Measurements from ENCODE around the gene NDUFS6. TPM values are rescaled to one million over a fixed set of nuclear protein-coding genes. Genes with fewer than 3 reads are reported as not detected.

The NDUFS6 gene
- total and polyA plus RNA-seq, 2 of the 8 experiments (the other 6 are each of a cell fraction or from before 2014, with no cell fraction given) = 72.7 to 191 TPM

DNA sequence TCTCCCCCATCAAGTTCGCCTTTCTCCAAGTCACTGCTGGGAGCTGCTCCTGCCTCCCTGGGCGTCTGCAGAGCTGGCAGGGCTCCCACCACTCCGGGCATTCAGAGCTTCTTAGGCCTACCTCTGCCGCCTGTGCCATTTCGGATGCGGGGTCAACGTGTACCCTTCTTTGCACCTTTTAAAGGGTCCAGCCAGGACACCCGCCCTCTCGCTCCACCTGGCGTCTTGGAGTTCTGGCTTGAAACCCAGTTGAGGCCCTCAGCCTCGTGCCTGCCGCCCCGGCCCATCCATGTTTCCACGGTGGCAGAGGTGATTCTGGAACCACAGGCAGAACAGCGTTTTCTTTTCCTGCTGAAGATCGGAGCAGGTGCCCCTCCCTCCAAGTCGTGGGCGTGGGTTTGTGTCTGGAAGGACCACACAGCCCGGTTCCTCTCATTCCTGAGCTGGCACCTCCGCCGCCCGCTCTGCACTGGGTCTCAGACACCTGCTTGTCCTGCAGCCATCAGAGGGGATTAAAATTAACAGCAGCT lies 32.9 kb downstream of the NDUFS6 start:
- no peak overlapping the region for H3K27ac ChIP-seq (ENCODE audit: low read depth, low read length)
- no peak for DNase-seq (ENCODE audit: low read depth in 1 of 2, low spot score in 2 of 2)
- no peak overlapping the region for H2BK15ac ChIP-seq (ENCODE audit: low read length)
- H3K9me3 ChIP-seq (ENCODE audit: insufficient read depth in 2 of 2, low read depth in 1 of 2, low read length in 1 of 2) = no peaks in the 10 kb centered on the region
- H2AFZ ChIP-seq (ENCODE audit: low read length) = no peak overlapping the region
- H4K8ac ChIP-seq (ENCODE audit: extremely low read depth, insufficient read depth, low read length) = no peak overlapping the region
- H4K20me1 ChIP-seq (replicated peaks in 1 of 2; ENCODE audit: control insufficient read depth in 1 of 2, insufficient read depth in 2 of 2, low read length in 2 of 2) = no peaks in the 10 kb centered on the region
- POLR2A ChIA-PET (ENCODE audit: partially characterized antibody) = no interaction called here
- 87% methylated on average over 21 of the region's 22 CpGs; no CpG with 5 or more reads in 1 of the 2 experiments for WGBS, 2 experiments (ENCODE audit: extremely low coverage in 1 of 2, insufficient coverage in 1 of 2, insufficient read length in 1 of 2, insufficient replicate concordance in 2 of 2, low coverage in 1 of 2, low lambda C conversion rate in 2 of 2, missing lambda C conversion rate in 1 of 2)
- no peak overlapping the region for H2AK5ac ChIP-seq (ENCODE audit: low read depth, low read length)
- H4K91ac ChIP-seq (replicated peaks; ENCODE audit: insufficient read length, low read length) = no peak overlapping the region
- no peak overlapping the region for H3K23ac ChIP-seq (ENCODE audit: insufficient read length)
- H3K27me3 ChIP-seq (replicated peaks in 1 of 4; ENCODE audit: control insufficient read depth in 3 of 4, extremely low read depth in 1 of 4, insufficient read depth in 3 of 4, low read length in 3 of 4) = no peaks in the 10 kb centered on the region
- no peak overlapping the region for H3K56ac ChIP-seq (replicated peaks; ENCODE audit: insufficient read length, low read depth, low read length)
- peaks cover 3 to 21% (median 5%) of the 10 kb centered on the region in 4 experiments for H3K4me1 ChIP-seq (replicated peaks in 1 of 4; ENCODE audit: control insufficient read depth in 3 of 4, insufficient read depth in 4 of 4, low read length in 3 of 4)
- H2BK120ac ChIP-seq (replicated peaks; ENCODE audit: low read depth, low read length) = no peak overlapping the region
- no peak overlapping the region for H2BK12ac ChIP-seq (ENCODE audit: low read depth, low read length)
- CTCF ChIA-PET (ENCODE audit: partially characterized antibody) = interaction anchor here (0.8 kb wide), 1 partner anchor 99 kb away, joined by 3 read pairs; no protein-coding TSS in a partner anchor
- H3K23me2 ChIP-seq (ENCODE audit: low read depth, low read length) = no peaks in the 10 kb centered on the region
- H3K4me3 ChIP-seq (ENCODE audit: extremely low read depth in 1 of 4, insufficient read depth in 2 of 4, low read depth in 3 of 4, low read length in 4 of 4) = no peak overlapping the region
- no peak for FAIRE-seq
- H4K5ac ChIP-seq (ENCODE audit: insufficient read length, low read depth, low read length) = no peak overlapping the region
- no peak overlapping the region for H2BK20ac ChIP-seq (ENCODE audit: low read length)
- H3K14ac ChIP-seq (ENCODE audit: insufficient read length) = no peak overlapping the region
- H3K36me3 ChIP-seq (ENCODE audit: control insufficient read depth in 2 of 4, insufficient read depth in 4 of 4, low read length in 3 of 4) = no peaks in the 10 kb centered on the region
- no peak overlapping the region for H3K4me2 ChIP-seq (ENCODE audit: insufficient read depth in 1 of 2, low read depth in 2 of 2, low read length in 2 of 2)
- H3K9ac ChIP-seq (replicated peaks in 1 of 4; ENCODE audit: extremely low read depth in 1 of 4, low read depth in 3 of 4, low read length in 3 of 4) = no peak overlapping the region
- H3K4ac ChIP-seq (replicated peaks; ENCODE audit: insufficient read length, low read depth, low read length) = no peak overlapping the region
- H3K79me1 ChIP-seq (ENCODE audit: low read depth, low read length) = no peaks in the 10 kb centered on the region
- H3K79me2 ChIP-seq (ENCODE audit: control insufficient read depth in 1 of 2, insufficient read depth in 2 of 2, low read length in 2 of 2) = no peaks in the 10 kb centered on the region
- H3K18ac ChIP-seq (ENCODE audit: extremely low read depth, low read length) = no peak overlapping the region
- H2BK5ac ChIP-seq (ENCODE audit: low read depth, low read length) = no peak overlapping the region
- TF ChIP-seq BCL11A (IDR thresholded peaks at IDR 0.05; ENCODE audit: low read depth in 2 of 2, low read length in 2 of 2) (no peak), BACH1 (IDR thresholded peaks at IDR 0.05; ENCODE audit: low read length) (no peak), RNF2 (IDR thresholded peaks at IDR 0.05; ENCODE audit: borderline replicate concordance, low read depth, low read length, missing control alignments, poor library complexity, severe bottlenecking) (no peak), SP2 (IDR thresholded peaks at IDR 0.05; ENCODE audit: low read length) (no peak), POU5F1 (IDR thresholded peaks at IDR 0.05; ENCODE audit: low read depth, low read length) (no peak), NANOG (IDR thresholded peaks at IDR 0.05; ENCODE audit: insufficient read depth, low read depth, low read length, poor library complexity, severe bottlenecking) (no peak), SIN3A (conservative IDR thresholded peaks at IDR 0.05 in 1 of 2, IDR thresholded peaks at IDR 0.05 in 1 of 2; ENCODE audit: low read depth in 1 of 2, low read length in 2 of 2) (no peak), TBP (IDR thresholded peaks at IDR 0.05; ENCODE audit: low read depth, low read length) (no peak)
